ENCODE measurements around the gene NBAS.

DNA sequence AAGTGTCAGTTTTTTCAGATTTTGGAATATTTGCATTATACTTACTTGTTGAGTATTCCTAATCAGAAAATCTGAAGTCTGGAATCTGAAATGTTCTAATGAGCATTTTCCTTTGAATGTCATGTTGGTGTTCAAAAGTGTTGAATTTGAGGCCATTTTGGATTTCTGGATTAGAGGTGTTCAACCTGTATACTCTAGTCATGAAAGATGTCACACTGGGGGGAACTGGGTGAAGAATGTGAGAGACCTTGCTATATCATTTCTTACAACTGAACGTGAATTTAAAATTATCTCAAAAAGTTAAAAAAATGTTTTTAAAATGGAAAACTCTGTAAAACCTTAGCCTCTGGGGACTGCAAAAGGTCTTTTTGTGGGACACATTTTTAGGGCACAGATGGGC lies 384.5 kb downstream of the NBAS start:
- no peak for TF ChIP-seq POLR2AphosphoS5 (IDR thresholded peaks at IDR 0.05; ENCODE audit: low read depth, low read length)
- TF ChIP-seq, protein P1, sequence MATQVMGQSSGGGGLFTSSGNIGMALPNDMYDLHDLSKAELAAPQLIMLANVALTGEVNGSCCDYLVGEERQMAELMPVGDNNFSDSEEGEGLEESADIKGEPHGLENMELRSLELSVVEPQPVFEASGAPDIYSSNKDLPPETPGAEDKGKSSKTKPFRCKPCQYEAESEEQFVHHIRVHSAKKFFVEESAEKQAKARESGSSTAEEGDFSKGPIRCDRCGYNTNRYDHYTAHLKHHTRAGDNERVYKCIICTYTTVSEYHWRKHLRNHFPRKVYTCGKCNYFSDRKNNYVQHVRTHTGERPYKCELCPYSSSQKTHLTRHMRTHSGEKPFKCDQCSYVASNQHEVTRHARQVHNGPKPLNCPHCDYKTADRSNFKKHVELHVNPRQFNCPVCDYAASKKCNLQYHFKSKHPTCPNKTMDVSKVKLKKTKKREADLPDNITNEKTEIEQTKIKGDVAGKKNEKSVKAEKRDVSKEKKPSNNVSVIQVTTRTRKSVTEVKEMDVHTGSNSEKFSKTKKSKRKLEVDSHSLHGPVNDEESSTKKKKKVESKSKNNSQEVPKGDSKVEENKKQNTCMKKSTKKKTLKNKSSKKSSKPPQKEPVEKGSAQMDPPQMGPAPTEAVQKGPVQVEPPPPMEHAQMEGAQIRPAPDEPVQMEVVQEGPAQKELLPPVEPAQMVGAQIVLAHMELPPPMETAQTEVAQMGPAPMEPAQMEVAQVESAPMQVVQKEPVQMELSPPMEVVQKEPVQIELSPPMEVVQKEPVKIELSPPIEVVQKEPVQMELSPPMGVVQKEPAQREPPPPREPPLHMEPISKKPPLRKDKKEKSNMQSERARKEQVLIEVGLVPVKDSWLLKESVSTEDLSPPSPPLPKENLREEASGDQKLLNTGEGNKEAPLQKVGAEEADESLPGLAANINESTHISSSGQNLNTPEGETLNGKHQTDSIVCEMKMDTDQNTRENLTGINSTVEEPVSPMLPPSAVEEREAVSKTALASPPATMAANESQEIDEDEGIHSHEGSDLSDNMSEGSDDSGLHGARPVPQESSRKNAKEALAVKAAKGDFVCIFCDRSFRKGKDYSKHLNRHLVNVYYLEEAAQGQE (IDR thresholded peaks at IDR 0.05; ENCODE audit: insufficient read depth in 1 of 2, low read depth in 2 of 2, low read length in 2 of 2) = no peak
- TF ChIP-seq TAF1 (IDR thresholded peaks at IDR 0.05; ENCODE audit: borderline replicate concordance, insufficient read depth, low read length) = no peak
- TF ChIP-seq SIN3A (IDR thresholded peaks at IDR 0.05; ENCODE audit: borderline replicate concordance, insufficient read depth, low read length) = no peak

Data from PFSK-1 (cell line).